IPS DF 4.7 (cell line): ENCODE measurements around the gene GABRR2.
"Not testable (repeated sequence)": the region's sequence is repeated elsewhere in the genome, so short reads cannot be mapped to it uniquely, and the experiment has no call there.

Experiments
- DNase-seq: peaks from one replicate; pipeline ENCODE4 v3.0.0-alpha.2; 2013; ENCODE audit warnings: low spot score; ENCODE audit errors: extremely low read depth

GABRR2 gene

DNA sequence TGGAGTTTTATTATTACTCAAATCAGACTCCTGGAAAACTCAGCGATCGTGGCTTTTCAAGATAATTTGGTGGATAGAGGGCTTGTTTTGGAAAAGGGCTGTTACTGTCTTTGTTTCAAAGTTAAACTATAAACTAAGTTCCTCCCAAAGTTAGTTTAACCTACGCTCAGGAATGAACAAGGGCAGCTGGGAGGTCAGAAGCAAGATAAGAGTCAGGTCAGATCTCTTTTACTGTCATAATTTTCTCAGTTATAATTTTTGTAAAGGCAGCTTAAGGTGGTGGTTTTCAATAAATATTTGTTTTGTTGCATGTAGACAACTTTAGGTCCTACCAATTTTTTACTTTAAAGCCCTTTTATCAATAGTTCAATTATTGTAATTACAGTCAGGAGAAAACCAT is 9.2 kb upstream of the GABRR2 start:
- no peak for DNase-seq

DNA sequence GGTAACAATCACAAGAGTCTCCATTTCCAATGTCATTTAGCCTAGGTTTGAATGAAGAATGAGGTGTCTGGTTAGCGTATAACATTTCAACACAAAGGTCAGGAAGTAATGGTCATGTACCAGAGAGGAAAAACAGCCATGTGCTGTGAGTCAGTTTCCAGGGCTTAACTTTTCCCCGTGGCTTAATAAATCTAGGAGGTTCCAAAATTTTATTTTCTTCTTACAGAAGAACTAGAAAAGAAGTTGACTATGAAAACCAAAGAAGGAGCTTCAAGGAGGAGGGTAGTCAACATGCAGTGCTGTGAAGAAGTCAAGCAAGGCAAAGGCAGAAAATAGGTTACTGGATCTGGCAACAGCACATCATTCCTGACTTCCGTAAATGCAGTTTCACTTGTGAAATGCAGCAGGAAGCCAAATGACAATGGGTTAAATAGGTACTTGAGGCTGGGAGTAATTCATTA is 8.4 kb upstream of the GABRR2 start:
- no peak for DNase-seq

- DNase-seq = no peak
Observed at GRCh38 chr6:89321131-89321970, 6.3 kb upstream of the GABRR2 start.

DNA sequence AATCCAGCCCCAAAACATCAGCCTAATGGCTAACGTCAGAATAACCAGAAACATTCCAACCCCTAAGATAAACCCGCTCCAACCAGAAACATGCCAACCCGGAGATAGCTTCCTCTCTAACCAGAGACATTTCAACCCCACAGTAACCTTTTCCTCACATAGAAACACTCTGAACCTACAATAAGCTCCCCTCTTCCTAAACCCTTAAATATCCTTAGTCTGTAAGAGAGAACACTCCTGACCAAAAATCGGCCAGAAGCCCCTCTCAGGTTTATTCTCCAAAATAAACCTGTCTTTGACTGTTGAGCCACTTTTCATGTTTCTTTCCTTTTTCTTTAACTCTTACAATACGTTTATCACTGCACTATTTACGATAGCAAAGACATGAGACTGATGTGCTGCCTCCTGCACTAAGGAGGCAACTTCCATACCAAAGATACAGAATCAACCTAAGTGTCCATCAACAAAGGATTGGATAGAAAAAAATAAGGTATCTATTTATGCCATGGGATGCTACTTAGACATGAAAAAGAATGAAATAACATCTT is 5.0 kb upstream of the GABRR2 start:
- DNase-seq = no peak

GRCh38 chr6:89317067-89317466 is 2.0 kb upstream of the GABRR2 start:
- DNase-seq = no peak

- DNase-seq = no peak
Observed at GRCh38 chr6:89314692-89315091, 407 bp downstream of the GABRR2 start.

DNA sequence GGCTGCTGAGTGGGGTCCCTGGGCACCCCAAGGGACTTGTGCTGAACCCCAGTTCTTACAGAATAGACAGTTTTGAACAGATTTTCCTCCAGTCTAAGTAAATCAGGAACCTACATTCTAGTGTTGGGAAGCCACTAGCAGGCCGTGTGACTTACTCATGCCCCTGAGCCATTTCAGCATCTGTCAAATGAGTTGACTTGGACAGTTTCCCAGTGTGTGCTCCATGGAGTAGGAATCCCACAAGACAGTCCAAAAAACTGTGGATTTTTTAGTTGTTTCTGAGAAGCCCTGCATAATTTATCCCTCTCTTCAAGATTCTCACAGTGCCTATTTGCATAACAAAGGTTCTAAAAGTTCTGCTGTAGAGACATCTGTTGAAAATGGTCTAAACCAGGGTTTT is 2.1 kb downstream of the GABRR2 start:
- DNase-seq = no peak

- peak; percentile 64 for DNase-seq
Observed at GRCh38 chr6:89311853-89312531, 3.1 kb downstream of the GABRR2 start.

DNA sequence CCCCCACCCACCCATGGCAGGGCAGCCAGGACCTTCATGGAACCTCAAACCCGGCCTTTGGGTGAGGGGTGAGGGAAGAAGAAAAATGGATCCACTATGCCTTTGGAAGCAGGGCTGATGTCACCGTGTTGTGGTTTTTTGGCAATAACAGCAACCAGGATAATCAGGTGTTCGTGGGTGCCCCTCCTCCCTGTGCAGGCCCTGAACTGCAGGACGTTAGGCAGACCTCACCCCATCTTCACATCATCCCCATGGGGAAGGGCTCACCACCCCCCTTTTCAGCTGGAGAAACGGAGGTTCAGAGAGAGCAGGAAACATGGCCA is 3.6 kb downstream of the GABRR2 start:
- no peak for DNase-seq

DNA sequence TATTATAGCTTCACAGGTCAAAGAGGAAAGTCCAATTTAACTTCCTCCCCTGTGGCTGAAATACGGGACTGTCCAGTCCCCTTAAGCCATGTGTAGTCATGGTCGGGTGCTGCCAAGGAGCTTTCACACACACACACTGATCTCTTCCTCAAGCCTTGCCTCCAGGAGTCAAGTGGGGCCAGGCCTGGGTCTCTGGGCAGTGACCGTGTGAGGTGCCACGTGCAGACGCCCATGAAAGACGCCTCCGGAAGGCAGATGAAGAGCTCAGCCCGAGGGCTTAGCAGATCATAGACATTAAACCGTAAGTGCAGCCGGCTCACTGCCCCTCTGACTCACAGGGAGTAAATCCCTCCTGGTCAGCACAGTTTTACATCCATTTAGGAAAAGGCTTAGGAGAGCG is 4.2 kb downstream of the GABRR2 start:
- no peak for DNase-seq

DNA sequence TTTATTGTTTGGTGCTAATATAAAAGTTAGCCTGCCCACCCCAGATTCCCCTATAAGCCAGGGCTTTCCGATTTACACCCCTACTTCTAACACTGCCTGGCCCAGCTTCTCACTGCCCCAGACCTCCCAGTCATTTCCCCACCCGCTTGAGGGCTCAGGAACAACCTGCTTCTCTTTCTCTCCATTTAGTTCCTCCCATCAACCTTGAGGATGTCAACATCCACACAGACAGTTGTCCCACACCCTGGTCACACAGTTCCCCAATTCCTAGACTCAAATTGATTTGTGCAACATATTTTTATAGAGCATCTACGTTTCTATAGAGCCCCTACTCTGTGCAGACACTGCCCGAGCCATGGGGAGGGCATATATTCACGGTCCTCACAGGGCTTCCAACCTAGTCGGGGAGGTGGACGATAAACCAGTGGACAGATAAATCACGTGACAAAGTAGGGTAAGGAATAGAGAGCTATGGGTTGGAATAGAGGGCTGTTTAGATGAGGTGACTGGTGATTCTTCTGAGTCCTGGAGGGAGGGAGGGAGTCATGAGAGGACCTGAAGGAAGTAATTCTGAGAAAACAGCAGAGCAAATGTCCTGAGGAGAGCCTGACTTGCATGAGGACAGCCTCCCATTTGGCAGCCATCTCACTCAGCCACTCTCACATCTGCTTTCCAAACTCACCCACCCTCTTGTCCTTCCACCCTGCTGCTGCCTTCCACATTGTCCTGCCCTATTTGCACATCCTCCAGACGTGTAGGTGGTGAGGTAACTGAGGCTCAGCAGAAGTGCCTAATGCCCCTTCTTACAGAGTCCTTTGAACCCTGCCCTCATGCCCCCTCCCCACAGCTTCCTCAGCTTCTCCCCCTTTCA is 6.3 kb downstream of the GABRR2 start:
- no peak for DNase-seq

DNA sequence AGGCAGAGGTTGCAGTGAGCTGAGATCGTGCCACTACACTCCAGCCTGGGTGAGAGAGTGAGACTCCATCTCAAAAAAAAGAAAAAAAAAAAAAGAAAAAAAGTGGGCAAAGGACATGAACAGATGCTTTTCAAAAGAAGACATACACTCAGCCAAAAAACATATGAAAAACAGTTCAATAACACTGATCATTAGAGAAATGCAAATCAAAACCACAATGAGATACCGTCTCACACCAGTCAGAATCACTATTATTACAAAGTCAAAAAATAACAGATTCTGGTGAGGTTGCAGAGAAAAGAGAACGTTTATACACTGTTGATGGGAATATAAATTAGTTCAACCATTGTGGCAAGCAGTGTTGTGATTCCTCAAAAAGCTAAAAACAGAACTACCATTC is 10.6 kb downstream of the GABRR2 start:
- DNase-seq = not testable (repeated sequence)

DNA sequence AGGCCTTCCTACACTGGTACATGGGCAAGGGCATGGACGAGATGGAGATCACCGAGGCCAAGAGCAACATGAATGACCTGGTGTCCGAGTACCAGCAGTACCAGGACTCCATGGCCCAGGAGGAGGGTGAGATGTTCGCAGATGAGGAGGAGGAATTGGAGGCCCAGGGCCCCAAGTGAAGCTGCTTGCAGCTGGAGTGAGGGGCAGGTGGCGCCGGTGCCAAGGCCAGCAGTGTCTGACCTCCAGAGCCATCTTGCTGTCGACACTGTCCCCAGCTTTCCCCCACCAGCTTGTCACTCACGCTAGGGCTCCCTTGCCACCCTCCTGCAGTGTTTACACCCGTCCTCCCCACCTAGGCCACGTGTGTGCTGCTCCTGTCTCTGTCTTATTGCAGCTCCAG is 12.2 kb downstream of the GABRR2 start:
- no peak for DNase-seq

DNA sequence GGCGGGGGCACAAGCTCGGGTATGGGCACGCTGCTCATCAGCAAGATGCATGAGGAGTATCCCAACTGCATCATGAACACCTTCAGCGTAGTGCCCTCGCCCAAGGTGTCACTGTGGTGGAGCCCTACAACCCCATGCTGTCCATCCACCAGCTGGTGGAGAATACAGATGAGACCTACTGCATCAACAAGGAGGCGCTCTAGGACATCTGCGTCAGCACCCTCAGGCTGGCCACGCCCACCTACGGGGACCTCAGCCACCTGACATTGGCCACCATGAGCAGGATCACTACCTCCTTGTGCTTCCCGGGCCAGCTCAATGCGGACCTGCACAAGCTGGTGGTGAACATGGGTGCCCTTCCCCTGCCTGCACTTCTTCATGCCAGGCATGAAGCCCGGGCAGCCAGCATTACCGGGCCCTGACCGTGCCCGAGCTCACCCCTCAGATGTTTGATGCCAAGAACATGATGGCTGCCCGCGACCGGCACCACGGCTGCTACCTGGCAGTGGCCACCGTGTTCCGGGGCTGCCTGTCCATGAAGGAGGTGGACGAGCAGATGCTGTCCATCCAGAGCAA is 12.8 kb downstream of the GABRR2 start:
- no peak for DNase-seq

DNA sequence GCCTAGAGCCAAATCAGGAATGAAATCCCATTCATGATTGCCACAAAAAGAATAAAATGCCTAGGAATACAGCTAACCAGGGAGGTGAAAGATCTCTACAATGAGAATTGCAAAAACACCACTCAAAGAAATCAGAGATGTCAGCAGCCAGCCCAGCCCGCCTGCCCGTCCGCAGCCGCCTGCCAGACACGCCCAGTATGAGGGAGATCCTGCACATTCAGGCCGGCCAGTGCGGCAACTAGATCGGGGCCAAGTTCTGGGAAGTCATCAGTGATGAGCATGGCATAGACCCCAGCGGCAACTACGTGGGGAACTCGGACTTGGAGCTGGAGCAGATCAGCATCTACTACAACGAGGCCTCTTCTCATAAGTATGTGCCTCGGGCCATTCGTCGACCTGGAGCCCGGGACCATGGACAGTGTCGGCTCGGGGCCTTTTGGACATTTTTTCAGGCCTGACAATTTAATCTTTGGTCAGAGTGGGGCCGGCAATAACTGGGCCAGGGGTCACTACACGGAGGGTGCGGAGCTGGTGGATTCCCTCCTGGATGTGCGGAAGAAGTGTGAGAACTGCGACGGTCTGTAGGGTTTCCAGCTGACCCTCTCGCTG is 13.4 kb downstream of the GABRR2 start:
- DNase-seq = no peak

GRCh38 chr6:89299466-89299850 is 15.6 kb downstream of the GABRR2 start:
- DNase-seq = no peak

DNA sequence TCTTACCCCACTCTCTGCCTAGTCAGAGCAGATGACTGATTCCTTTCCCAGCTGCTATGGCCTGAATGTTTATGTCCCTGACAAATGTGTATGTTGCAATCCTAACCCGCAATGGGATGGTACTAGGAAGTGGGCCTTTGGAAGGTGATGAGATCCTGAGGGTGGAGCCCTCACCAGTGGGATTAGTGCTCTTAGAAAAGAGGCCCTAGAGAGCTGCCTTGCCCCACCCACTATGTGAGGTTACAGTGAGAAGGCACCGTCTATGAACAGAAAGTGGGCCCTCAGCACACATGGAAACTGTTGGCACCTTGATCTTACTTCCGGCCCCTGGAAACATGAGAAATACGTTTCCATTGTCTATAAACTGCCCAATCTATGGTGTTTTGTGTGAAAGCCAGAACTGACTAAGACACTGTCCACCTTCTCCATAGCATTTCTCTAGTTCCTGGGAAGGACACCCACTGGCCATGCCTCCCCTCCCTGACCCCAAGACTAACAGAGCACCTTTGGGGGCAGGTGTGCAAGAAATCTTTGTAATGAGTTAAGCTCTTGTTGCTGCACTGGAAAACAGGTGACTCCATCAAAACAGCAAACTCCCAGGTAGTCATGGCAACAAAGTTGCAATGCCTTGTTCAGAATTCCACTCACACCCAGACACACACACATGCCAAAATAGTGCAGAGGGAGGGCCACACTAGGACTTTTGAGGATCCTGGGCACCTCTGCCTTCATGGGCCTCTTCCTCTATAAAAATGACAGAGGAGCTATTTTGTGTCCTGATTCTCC is 16.2 kb downstream of the GABRR2 start:
- no peak for DNase-seq

DNA sequence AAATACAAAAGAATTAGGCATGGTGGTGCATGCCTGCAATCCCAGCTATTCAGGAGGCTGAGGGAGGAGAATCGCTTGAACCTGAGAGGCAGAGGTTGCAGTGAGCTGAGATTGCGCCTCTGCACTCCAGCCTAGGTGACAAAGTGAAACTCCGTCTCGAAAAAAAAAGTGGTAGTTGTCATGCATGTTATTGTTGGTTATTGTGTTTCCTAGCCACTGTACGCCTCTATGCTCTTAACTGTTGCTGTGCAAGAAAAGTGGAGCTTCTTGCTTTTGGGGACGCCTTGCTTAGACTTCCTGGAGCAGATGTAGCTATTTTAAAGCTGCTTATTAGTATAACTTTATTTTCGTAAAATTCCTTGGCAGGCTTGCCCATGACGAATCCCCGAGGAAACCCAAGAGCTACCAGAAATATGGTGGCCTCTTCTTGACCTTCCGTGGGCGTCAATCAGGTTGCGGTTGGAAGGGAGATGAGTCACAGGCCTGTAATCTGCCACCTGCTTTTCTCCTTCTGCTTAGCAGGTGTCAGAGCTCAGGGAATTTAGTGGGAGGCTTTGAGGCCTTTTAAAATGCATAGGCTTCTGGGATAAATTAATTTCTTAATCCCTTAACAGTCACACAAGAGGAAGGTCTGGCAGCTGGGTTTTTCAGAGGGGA is 17.3 kb downstream of the GABRR2 start:
- no peak for DNase-seq

DNA sequence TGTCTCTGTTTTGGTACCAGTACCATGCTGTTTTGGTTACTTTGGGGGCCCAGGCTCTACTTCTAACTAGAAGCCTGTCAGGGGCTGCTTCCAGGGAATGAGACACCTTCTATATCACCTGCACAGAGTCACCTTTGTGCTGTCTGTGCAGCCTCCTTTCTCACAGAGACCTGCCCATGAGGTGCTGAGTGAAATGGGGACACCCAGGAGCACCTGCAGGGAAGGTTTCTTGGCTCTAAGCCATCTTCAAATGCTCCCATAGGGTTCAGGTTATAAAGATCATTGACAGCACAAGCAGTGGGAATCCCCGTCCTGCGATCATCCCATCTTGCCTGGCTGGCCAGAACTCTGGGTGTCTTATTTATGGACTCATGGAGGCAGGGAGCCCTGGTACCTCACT is 19.1 kb downstream of the GABRR2 start:
- DNase-seq = no peak

DNA sequence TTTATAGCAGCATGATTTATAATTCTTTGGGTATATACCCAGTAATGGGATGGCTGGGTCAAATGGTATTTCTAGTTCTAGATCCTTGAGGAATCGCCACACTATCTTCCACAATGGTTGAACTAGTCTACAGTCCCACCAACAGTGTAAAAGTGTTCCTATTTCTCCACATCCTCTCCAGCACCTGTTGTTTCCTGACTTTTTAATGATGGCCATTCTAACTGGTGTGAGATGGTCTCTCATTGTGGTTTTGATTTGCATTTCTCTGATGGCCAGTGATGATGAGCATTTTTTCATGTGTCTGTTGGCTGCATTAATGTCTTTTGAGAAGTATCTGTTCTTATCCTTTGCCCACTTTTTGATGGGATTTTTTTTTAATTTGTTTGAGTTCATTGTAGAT is 20.0 kb downstream of the GABRR2 start:
- not testable (repeated sequence) for DNase-seq
